Gastroesophageal sphincter (tissue), 4 donors: ENCODE data around the gene UBE2Q1. TPM values are rescaled to one million over a fixed set of nuclear protein-coding genes. Genes with fewer than 3 reads are reported as not detected.

Source experiments
- ATAC-seq: fragments of 150-250 bp; one replicate; pipeline ENCODE4 v1.9.1; 2016; ENCODE audit warnings: mild to moderate bottlenecking, moderate library complexity
- H3K27ac ChIP-seq, 4 donors: fragments of 200-600 bp; sonication (generic) in 3 of 4; 1 replicate in 3 of 4; 2 replicates in 1 of 4; pipeline ENCODE4 v1.5.1; 2016 to 2019
- H3K27me3 ChIP-seq: fragments of 200-600 bp; sonication (generic); one replicate; pipeline ENCODE4 v1.5.1; 2019
- H3K36me3 ChIP-seq, 2 donors: fragments of 200-600 bp; sonication (generic); one replicate each; pipeline ENCODE4 v1.5.1; 2019; ENCODE audit warnings: control low read depth in 1 of 2
- H3K4me1 ChIP-seq, 3 donors: fragments of 200-600 bp; sonication (generic); 1 replicate in 2 of 3; 2 replicates in 1 of 3; pipeline ENCODE4 v1.5.1; 2016 to 2019; ENCODE audit warnings: control low read depth in 2 of 3
- H3K4me3 ChIP-seq, 2 donors: fragments of 200-600 bp; sonication (generic); one replicate each; pipeline ENCODE4 v1.5.1; 2019; ENCODE audit warnings: mild to moderate bottlenecking in 1 of 2, moderate library complexity in 1 of 2
- H3K9me3 ChIP-seq, 3 donors: fragments of 200-600 bp; sonication (generic); one replicate each; pipeline ENCODE4 v1.5.1; 2017 to 2019; ENCODE audit warnings: control low read depth in 2 of 3
- CTCF ChIP-seq, 4 experiments: fragments of 200-600 bp in 2 of 4; fragments of 450-650 bp in 2 of 4; sonication (generic) in 1 of 4; IDR thresholded peaks; one replicate each; pipeline ENCODE4 v1.5.1; 2017 to 2019; ENCODE audit warnings: antibody characterized with exemption in 4 of 4, mild to moderate bottlenecking in 2 of 4, moderate library complexity in 2 of 4
- EP300 ChIP-seq: sonication (generic); formaldehyde crosslinking; IDR thresholded peaks from one replicate; pipeline ENCODE4 v1.6.1; 2017; ENCODE audit warnings: antibody characterized with exemption, mild to moderate bottlenecking
- POLR2A ChIP-seq, 2 donors: fragments of 450-650 bp; IDR thresholded peaks; one replicate each; pipeline ENCODE4 v1.6.1; 2017; ENCODE audit warnings: antibody characterized with exemption in 2 of 2, mild to moderate bottlenecking in 2 of 2, moderate library complexity in 1 of 2
- POLR2AphosphoS5 ChIP-seq: sonication (generic); formaldehyde crosslinking; IDR thresholded peaks from one replicate; pipeline ENCODE4 v1.6.1; 2017; ENCODE audit warnings: antibody characterized with exemption
- WGBS, 2 donors: methylation state at CpG; one replicate each; pipeline ENCODE4 v1.1.5; 2018; ENCODE audit warnings: low coverage in 1 of 2; 5-methylcytosine and 5-hydroxymethylcytosine counted together
- total RNA-seq, 4 donors: library from RNA; depleted of rRNA; stranded (reverse); fragments of >200 nt; gene quantifications; one replicate each; pipeline ENCODE4 v1.1.0, GENCODE V29; 2016

The UBE2Q1 gene
- total RNA-seq, 4 donors from 2014 or later: 27.4 to 39.7 (median 32.2) TPM

- TF ChIP-seq POLR2A (IDR thresholded peaks at IDR 0.05) (no peak), POLR2AphosphoS5 (no peak), CTCF (IDR thresholded peaks at IDR 0.05) (no peak), EP300 (no peak)
- WGBS, 2 donors: 13 to 35% methylated on average over 2 to 4 of the region's 6 CpGs
- peaks cover 0 to 53% of the 10 kb centered on the region in 2 donors for H3K36me3 ChIP-seq
- peaks cover 0 to 16% (median 4%) of the 10 kb centered on the region in 3 donors for H3K4me1 ChIP-seq
- no peaks in the 10 kb centered on the region for H3K9me3 ChIP-seq
- peak; percentile 39 for ATAC-seq
- H3K4me3 ChIP-seq: no peak overlapping the region
- peak overlapping the region in 1 of 4 donors; percentile 17 for H3K27ac ChIP-seq
- no peaks in the 10 kb centered on the region for H3K27me3 ChIP-seq
Observed at GRCh38 chr1:154578058-154578418, 19.6 kb upstream of the UBE2Q1 start.

GRCh38 chr1:154577346-154578057 is 19.0 kb upstream of the UBE2Q1 start:
- no CpG with 5 or more reads among the region's 7 CpGs for WGBS, 2 donors
- Histone ChIP-seq H3K27me3 (peaks cover 3% of the 10 kb centered on the region), H3K4me3 (no peak overlapping the region), H3K27ac (peak overlapping the region in 1 of 4 donors; percentile 17), H3K36me3 (peaks cover 0 to 48% of the 10 kb centered on the region in 2 donors), H3K9me3 (no peaks in the 10 kb centered on the region), H3K4me1 (peaks cover 0 to 16% (median 4%) of the 10 kb centered on the region in 3 donors)
- no peak for TF ChIP-seq EP300
- TF ChIP-seq POLR2AphosphoS5: no peak
- TF ChIP-seq CTCF (IDR thresholded peaks at IDR 0.05): no peak
- no peak for TF ChIP-seq POLR2A (IDR thresholded peaks at IDR 0.05)
- ATAC-seq: peak; percentile 6

- TF ChIP-seq CTCF (IDR thresholded peaks at IDR 0.05): no peak
- no peak for TF ChIP-seq EP300
- no peak for TF ChIP-seq POLR2AphosphoS5
- no peak for TF ChIP-seq POLR2A (IDR thresholded peaks at IDR 0.05)
- Histone ChIP-seq H3K4me1 (peaks cover 0 to 16% (median 4%) of the 10 kb centered on the region in 3 donors), H3K36me3 (peaks cover 0 to 34% of the 10 kb centered on the region in 2 donors), H3K9me3 (no peaks in the 10 kb centered on the region), H3K27ac (no peak overlapping the region), H3K4me3 (no peak overlapping the region), H3K27me3 (peaks cover 16% of the 10 kb centered on the region)
- ATAC-seq: no peak
- 70% methylated on average over 2 of the region's 8 CpGs; no CpG with 5 or more reads in 1 of the 2 donors for WGBS, 2 donors
Observed at GRCh38 chr1:154575951-154576566, 17.6 kb upstream of the UBE2Q1 start.

- ATAC-seq: no peak
- Histone ChIP-seq H3K9me3 (no peaks in the 10 kb centered on the region), H3K4me1 (peaks cover 0 to 16% (median 4%) of the 10 kb centered on the region in 3 donors), H3K27me3 (peaks cover 16% of the 10 kb centered on the region), H3K36me3 (peaks cover 0 to 26% of the 10 kb centered on the region in 2 donors), H3K4me3 (no peak overlapping the region), H3K27ac (no peak overlapping the region)
- no peak for TF ChIP-seq POLR2AphosphoS5
- no peak for TF ChIP-seq EP300
- no peak for TF ChIP-seq CTCF (IDR thresholded peaks at IDR 0.05)
- no peak for TF ChIP-seq POLR2A (IDR thresholded peaks at IDR 0.05)
- 40 to 73% methylated on average over 1 to 9 of the region's 10 CpGs for WGBS, 2 donors
Observed at GRCh38 chr1:154575147-154575927, 16.9 kb upstream of the UBE2Q1 start.
